Erythroblast (primary cell): ENCODE data around the gene SS18L1.

Experiments used
- GATA1 ChIP-seq: IDR thresholded peaks from 2 replicates; pipeline ENCODE4 v1.6.1; 2011; ENCODE audit warnings: low read depth, mild to moderate bottlenecking, control low read depth, low read length, moderate library complexity
- POLR2A ChIP-seq: IDR thresholded peaks from 2 replicates; pipeline ENCODE4 v1.6.1; 2011; ENCODE audit warnings: mild to moderate bottlenecking, low read length

DNA sequence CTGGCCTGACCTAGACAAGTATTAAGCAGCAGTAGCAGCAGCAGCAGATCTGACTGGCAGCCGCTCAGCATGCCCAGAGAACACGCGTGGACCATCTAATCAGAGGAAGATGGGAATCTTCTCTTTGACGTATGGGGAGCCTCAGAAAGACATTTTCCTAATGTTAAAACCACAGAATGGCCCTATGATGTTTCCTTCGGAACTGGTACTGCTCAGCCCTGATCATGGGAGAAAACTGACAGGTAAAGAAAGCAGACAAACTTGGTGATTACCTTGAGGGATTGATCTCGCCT, 6.5 kb upstream of the SS18L1 start:
- TF ChIP-seq POLR2A (no peak), GATA1 (no peak)
